Heart left ventricle (tissue), 16 donors: ENCODE measurements around the gene CD2AP. TPM values are rescaled to one million over a fixed set of nuclear protein-coding genes. Genes with fewer than 3 reads are reported as not detected.
"Not testable (repeated sequence)": the region's sequence is repeated elsewhere in the genome, so short reads cannot be mapped to it uniquely, and the experiment has no call there.

Experiments
- ATAC-seq, 4 donors: fragments of 200-7000 bp; cut with Tn5 transposase; one replicate each; pipeline ENCODE4 v1.9.1; 2020 to 2022; ENCODE audit warnings: moderate library complexity in 4 of 4, mild to moderate bottlenecking in 3 of 4, moderate number of reproducible peaks in 1 of 4
- DNase-seq, 5 donors: peaks; one replicate each; pipeline ENCODE4 v3.0.0-alpha.2; 2020
- H3K27ac ChIP-seq, 12 donors: fragments of 200-600 bp; sonication (generic) in 4 of 12; one replicate each; pipeline versions ENCODE4 v1.5.0 to v1.8.0; 2016 to 2022; ENCODE audit warnings: mild to moderate bottlenecking in 2 of 12
- H3K27me3 ChIP-seq, 9 donors: fragments of 200-600 bp; sonication (generic) in 2 of 9; one replicate each; pipeline versions ENCODE4 v1.5.1 to v1.8.0; 2016 to 2022; ENCODE audit warnings: mild to moderate bottlenecking in 3 of 9
- H3K36me3 ChIP-seq, 9 donors: fragments of 200-600 bp; sonication (generic) in 2 of 9; one replicate each; pipeline versions ENCODE4 v1.5.0 to v1.8.0; 2018 to 2022; ENCODE audit warnings: mild to moderate bottlenecking in 2 of 9
- H3K4me1 ChIP-seq, 12 donors: fragments of 200-600 bp; sonication (generic) in 4 of 12; one replicate each; pipeline versions ENCODE4 v1.5.0 to v1.8.0; 2016 to 2022; ENCODE audit warnings: mild to moderate bottlenecking in 3 of 12
- H3K4me3 ChIP-seq, 12 donors: fragments of 200-600 bp; sonication (generic) in 4 of 12; one replicate each; pipeline versions ENCODE4 v1.5.0 to v1.8.0; 2017 to 2022; ENCODE audit warnings: mild to moderate bottlenecking in 9 of 12, moderate library complexity in 4 of 12
- H3K9me3 ChIP-seq, 12 donors: fragments of 200-600 bp; sonication (generic) in 4 of 12; one replicate each; pipeline versions ENCODE4 v1.5.0 to v1.8.0; 2016 to 2022; ENCODE audit warnings: mild to moderate bottlenecking in 1 of 12
- POLR2A ChIP-seq, 2 donors: fragments of 450-650 bp; IDR thresholded peaks; one replicate each; pipeline ENCODE4 v1.6.1; 2017; ENCODE audit warnings: antibody characterized with exemption in 2 of 2, mild to moderate bottlenecking in 2 of 2, moderate library complexity in 2 of 2
- WGBS, 4 donors: extraction: QIAGEN DNeasy Blood & Tissue Kit in 2 of 4; methylation state at CpG; one replicate each; pipeline versions ENCODE4 v1.1.5 to v1.1.7; 2013 to 2018; 5-methylcytosine and 5-hydroxymethylcytosine counted together
- intact Hi-C, 10 donors: fragments of 100-400 bp; cut with DNase I; formaldehyde crosslinking; loops; one replicate each; pipeline versions ENCODE4 v1.11.1 to v1.14.2; 2022
- polyA plus RNA-seq, 2 donors: library from polyadenylated mRNA; stranded (reverse); fragments of 200-250 nt; gene quantifications; one replicate each; pipeline ENCODE4 v1.2.3, GENCODE V29; 2013
- total RNA-seq, 9 donors: library from RNA; depleted of rRNA in 2 of 9; stranded (reverse); fragments of >200 nt in 2 of 9; fragmentation: NEBNext Ultra II Directional in 3 of 9; extraction: Animal tissue kit (Norgen Biotek cat#: 25700) in 3 of 9; gene quantifications; one replicate each; pipeline versions ENCODE4 v1.1.0 to v1.2.4, GENCODE V29; 2016 to 2023
- TF ChIP-seq, protein P1 (sequence below), 12 donors: fragments of 200-600 bp; sonication (generic) in 4 of 12; IDR thresholded peaks; one replicate each; pipeline versions ENCODE4 v1.5.0 to v1.8.0; 2018 to 2022; ENCODE audit warnings: antibody characterized with exemption in 12 of 12, mild to moderate bottlenecking in 5 of 12
- donor health status: ischemic (EF 13 %, LVEDD 7.1; RV severe dilation, severe dysfunction).
- donor health status: healthy with polysubstance abuse.
- donor health status: DM: no; HTN: yes; CAD: no.
- donor health status: DM: no; HTN: no; CAD: no.
- donor health status: ischemic (EF 25% LVEDD 6.9; RV normal size, moderate dysfunction).
- donor health status: ischemic (EF 25% LVEDD 5.7; RV mildly dilated, moderate dysfunction).
- donor health status: healthy.
- donor health status: DM: yes; HTN: yes; CAD: no.
- donor health status: ischemic (EF 35%, LVEDD 5.7; RV mildly dilated, moderate dysfunction).
- donor health status: nonischemic (EF 11% LVEDD 7.7; RV severe dilation, severe dysfunction).
- donor health status: DM: yes; HTN: yes; CAD: no.
- donor health status: PGD.
- donor health status: ischemic (EF 29% LVEDD 5.4; RV normal size, mild dysfunction).
- donor health status: nonischemic (EF 23%, LVEDD 6.1; RV moderate dilation, normal function).

Gene CD2AP
- total and polyA plus RNA-seq, 11 donors = 6.4 to 18.0 (median 11.4) TPM

DNA sequence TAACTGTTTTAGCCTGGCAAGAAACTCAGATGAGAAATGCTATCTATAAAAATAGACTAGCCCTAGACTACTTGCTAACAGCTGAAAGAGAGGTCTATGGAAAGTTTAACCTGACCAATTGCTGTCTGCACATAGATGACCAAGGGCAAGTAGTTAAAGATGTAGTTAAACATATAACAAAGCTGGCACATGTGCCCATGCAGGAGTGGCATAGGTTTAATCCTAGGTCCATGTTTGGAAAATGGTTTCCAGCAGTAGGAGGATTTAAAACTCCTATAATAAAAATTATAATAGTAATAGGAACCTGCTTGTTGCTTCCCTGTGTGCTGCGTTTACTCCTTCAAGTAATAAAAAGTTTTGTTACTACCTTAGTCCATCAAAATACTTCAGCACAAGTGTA, 169.6 kb downstream of the CD2AP start:
- Histone ChIP-seq H3K27ac (no peak overlapping the region), H3K9me3 (no peaks in the 10 kb centered on the region), H3K4me3 (no peak overlapping the region), H3K4me1 (peaks cover 0 to 20% (median 13%) of the 10 kb centered on the region in 12 donors), H3K27me3 (no peaks in the 10 kb centered on the region), H3K36me3 (no peaks in the 10 kb centered on the region)
- WGBS, 4 donors = 95 to 100% (median 100%) methylated on average over 1 of the region's 1 CpG
- TF ChIP-seq POLR2A (IDR thresholded peaks at IDR 0.05) = no peak
- TF ChIP-seq, protein P1, sequence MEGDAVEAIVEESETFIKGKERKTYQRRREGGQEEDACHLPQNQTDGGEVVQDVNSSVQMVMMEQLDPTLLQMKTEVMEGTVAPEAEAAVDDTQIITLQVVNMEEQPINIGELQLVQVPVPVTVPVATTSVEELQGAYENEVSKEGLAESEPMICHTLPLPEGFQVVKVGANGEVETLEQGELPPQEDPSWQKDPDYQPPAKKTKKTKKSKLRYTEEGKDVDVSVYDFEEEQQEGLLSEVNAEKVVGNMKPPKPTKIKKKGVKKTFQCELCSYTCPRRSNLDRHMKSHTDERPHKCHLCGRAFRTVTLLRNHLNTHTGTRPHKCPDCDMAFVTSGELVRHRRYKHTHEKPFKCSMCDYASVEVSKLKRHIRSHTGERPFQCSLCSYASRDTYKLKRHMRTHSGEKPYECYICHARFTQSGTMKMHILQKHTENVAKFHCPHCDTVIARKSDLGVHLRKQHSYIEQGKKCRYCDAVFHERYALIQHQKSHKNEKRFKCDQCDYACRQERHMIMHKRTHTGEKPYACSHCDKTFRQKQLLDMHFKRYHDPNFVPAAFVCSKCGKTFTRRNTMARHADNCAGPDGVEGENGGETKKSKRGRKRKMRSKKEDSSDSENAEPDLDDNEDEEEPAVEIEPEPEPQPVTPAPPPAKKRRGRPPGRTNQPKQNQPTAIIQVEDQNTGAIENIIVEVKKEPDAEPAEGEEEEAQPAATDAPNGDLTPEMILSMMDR (IDR thresholded peaks at IDR 0.05) = no peak
- ATAC-seq (no peak), DNase-seq (no peak)
- intact Hi-C loops = no loop called here

GRCh38 chr6:47647626-47648025, 170.0 kb downstream of the CD2AP start:
- H3K4me3 ChIP-seq, H3K9me3 ChIP-seq, H3K27ac ChIP-seq, H3K36me3 ChIP-seq, H3K27me3 ChIP-seq, intact Hi-C loops, ATAC-seq, DNase-seq: not testable (repeated sequence)
- peaks cover 0 to 20% (median 13%) of the 10 kb centered on the region in 12 donors for H3K4me1 ChIP-seq
- WGBS, 4 donors = 84 to 97% (median 95%) methylated on average over 4 of the region's 4 CpGs

DNA sequence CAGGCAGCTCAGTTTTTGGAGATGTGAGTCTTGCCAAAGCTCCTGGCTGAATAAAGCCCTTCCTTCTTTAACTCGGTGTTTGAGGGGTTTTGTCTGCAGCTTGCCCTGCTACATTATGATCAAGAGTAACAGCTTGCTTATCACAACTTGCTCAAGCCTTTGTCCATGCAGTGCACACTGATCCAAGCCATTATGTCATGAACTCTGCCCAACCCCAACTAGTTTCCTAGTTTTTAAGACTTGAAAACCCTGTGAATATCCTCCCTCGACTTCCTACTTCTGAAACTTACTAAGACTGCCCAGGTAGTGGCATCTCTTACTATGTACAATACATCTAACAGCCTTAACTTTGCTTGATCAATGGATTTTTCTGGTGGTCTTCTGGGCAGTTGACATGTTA, 170.4 kb downstream of the CD2AP start:
- intact Hi-C loops = no loop called here

DNA sequence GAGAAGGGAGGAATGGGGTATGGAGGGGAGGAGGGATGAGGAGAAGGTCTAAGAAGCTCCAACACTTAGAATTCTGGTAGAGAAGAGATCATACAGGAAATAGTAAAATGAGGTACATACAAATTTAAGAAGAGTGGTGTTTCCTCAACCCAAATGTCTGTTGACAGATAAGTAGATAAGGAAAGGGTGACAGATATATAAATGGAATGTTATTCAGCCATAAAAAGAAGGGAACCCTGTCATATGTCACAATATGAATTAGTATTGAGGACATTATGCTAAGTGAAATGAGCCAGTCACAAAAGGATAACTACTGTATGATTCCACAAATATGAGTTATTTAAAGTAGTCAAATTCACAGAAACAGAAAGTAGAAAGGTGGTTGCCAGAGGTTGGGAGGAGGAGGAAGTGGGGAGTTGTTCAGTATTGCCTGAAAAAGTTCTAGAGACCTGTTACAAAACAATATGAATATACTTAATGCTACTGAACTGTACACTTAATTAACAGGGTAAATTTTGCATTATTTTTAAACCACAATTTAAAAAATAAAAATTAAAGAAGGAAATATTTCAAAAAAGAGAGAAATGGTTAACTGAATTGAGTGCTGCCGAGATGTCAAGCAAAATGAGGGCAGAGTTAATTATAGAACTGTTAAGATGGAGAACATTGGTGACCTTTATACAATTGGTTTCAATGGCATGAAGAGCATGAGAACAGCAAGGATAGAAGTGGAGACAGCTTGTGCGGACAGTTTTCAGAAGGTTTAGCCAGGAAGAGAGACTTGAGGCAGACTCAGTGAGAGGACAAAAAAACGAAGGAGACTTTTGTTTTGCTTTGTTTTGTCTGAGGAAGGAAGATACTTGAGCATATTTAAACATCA, 173.2 kb downstream of the CD2AP start:
- TF ChIP-seq POLR2A (IDR thresholded peaks at IDR 0.05) = no peak
- TF ChIP-seq, protein P1 (IDR thresholded peaks at IDR 0.05) = no peak
- peaks cover 0 to 20% (median 13%) of the 10 kb centered on the region in 12 donors for H3K4me1 ChIP-seq
- intact Hi-C loops = no loop called here
- WGBS, 4 donors = 24 to 38% (median 30%) methylated on average over 3 of the region's 3 CpGs
- ATAC-seq (peak; percentile 78 to 84 (median 80)), DNase-seq (no peak)
- peak overlapping the region in 2 of 12 donors; percentile 3 to 17 for H3K4me3 ChIP-seq
- H3K9me3 ChIP-seq = no peaks in the 10 kb centered on the region
- H3K27me3 ChIP-seq = no peaks in the 10 kb centered on the region
- H3K36me3 ChIP-seq = no peaks in the 10 kb centered on the region
- peak overlapping the region in 9 of 12 donors; percentile 32 to 84 (median 55) for H3K27ac ChIP-seq

More for the DNA sequence above, 170.4 kb downstream of the CD2AP start:
- Histone ChIP-seq H3K4me3 (no peak overlapping the region), H3K27me3 (no peaks in the 10 kb centered on the region), H3K9me3 (no peaks in the 10 kb centered on the region), H3K36me3 (no peaks in the 10 kb centered on the region), H3K27ac (no peak overlapping the region), H3K4me1 (peaks cover 0 to 20% (median 13%) of the 10 kb centered on the region in 12 donors)
- WGBS, 4 donors = 80 to 87% (median 82%) methylated on average over 2 of the region's 2 CpGs
- no peak for ATAC-seq
- no peak for DNase-seq
- TF ChIP-seq POLR2A (IDR thresholded peaks at IDR 0.05) = no peak
- TF ChIP-seq, protein P1 (IDR thresholded peaks at IDR 0.05) = no peak
